Stimulated activated CD4-positive, alpha-beta T cell treated with anti-CD3 and anti-CD28 coated beads, Interleukin-2, amount 100 ng/mL, for 24 hours (primary cell): ENCODE data around the gene ZNF341.

Experiments
- DNase-seq, 2 donors: peaks; one replicate each; pipeline ENCODE4 v3.0.0-alpha.2; 2020

The ZNF341 gene

DNA sequence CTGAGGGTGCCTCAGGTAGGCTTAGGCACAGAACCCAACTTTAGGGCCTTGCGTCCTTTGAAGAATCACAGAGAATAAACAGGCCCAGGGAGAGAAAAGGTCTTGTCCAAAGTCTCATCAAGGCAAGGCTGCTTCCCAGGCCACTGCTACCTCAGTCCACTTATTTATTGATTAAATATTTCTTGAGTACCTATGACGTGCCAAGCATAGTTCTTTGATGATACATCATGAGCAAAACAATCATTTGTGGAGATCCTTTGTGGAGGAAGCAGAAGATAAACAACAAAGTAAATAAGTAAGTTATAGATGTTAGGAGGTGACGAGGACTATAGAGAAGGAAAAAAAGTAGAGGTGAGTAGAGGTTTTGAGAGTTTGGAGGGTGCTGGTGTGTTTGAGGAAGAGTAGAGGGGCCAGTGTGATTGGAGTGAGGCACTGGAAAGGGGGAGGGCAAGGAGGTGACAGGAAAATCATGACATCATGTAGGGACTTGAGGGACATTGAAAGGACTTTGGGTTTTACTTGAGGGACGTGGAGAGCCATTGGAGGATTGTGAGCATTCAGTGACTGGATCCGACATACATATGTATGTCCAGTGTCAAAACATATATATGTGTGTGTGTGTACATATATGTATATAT is 65.2 kb downstream of the ZNF341 start:
- DNase-seq = no peak

DNA sequence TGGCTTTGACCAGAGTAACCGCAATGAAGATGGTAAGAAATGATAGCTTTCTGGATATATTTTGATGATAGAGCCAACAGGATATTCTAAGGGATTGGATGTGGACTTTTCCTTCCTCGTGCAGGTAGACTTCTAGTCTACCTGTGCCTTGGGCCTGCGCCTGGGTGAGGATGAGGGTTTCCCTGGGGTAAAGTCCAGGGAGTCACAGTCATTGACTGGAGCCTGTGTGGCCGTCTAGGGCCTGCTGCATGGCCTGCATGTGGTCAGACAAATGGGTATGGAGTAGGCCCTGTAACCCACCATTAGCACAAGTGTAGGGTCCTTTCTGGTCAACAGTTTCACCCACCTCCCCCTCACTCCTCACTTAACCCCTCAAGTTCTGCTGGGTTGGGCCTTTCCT is 66.6 kb downstream of the ZNF341 start:
- DNase-seq = no peak

DNA sequence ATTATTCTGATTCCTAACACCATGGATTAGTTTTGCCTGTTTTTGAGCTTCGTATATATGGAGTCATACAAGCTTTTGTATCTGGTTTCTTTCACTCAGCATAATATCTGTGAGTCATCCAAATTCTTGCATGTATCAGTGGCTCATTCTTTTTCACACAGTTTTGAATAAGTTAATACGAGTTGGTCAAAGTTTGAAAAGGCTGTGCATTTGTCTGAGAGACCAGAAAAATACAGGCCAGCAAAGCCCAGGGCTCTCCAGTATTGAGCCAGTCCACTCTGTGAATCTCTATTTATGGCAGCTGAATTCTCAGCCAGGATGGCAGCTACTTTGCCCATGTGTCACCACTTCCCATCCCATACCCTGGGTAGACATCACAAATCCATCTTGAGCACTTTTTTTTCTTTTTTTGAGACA is 72.1 kb downstream of the ZNF341 start:
- DNase-seq = no peak

DNA sequence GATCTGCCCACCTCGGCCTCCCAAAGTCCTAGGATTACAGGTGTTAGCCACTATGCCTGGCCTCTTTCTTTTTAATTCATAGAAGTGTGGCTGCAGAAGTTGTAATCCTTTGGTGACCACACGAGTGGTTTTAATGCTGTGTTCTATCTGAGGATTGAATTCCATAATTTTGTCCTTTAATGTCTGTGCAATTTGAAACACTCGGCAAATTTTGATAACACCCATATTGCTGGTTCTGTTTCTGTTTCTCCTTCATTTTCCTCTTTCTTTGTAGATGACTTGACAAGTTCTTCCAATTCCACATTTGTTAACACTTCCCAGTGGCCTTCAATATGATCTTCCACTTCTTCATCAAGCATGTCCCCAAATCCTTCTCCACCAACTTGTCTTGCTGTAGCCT is 76.6 kb downstream of the ZNF341 start:
- no peak for DNase-seq

DNA sequence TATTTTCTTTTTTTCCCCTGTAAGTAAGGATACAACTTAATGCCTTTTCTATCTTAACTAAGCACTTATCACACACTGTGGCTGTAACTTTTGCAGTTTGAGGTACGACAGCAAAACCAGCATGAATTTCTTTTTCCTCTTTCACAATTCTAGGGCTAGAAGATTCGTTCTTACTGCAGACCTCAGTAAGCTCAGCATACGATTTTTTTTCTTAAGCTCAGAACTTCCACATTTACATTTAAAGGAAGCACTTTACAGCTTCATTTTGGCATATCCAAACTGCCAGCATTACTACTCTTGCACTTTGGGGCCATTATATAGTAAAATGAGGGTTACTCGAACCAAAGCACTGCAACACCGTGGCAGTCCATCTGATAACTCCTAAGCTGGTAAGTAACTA is 78.5 kb downstream of the ZNF341 start:
- DNase-seq = no peak

DNA sequence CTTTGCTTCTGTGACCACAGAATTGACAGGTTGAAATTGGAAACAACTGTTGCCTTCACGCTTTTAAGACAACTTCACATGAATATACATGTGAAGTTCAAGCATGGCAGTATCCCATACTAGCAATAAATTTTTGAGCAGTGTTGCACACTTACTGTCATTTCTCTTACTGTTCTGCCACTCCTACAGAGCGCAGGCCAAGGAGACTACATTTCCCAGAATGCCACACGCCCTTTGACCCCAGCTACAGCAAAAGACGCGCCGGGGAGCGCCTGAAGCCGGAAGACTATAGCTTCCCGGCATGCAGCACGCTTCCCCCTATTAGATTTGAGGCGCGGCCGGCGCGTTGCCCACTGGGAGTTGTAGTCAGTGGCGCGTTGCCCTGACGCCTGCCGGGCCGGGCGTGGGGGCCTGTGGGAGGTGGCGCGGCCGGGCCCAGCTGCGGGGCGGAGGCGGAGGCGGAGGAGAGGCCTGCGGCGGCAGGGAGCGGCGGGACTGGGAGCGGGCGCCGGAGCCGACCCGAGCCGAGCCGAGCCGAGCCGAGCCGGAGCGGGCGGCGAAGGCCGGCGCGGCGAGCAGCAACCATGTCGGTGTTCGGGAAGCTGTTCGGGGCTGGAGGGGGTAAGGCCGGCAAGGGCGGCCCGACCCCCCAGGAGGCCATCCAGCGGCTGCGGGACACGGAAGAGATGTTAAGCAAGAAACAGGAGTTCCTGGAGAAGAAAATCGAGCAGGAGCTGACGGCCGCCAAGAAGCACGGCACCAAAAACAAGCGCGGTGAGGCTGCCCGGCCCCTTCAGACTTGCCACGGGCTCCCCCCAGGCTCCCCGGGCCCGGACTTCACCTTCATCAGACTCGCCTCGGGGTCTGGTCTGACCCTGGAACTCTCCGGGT is 79.3 kb downstream of the ZNF341 start, which contains the start of gene CHMP4B:
CHMP4B (plus strand) TSS at position 464 of the 891 bp plus-strand sequence; CDS start at position 585, 121 bp downstream.
- peak; percentile 98 for DNase-seq

DNA sequence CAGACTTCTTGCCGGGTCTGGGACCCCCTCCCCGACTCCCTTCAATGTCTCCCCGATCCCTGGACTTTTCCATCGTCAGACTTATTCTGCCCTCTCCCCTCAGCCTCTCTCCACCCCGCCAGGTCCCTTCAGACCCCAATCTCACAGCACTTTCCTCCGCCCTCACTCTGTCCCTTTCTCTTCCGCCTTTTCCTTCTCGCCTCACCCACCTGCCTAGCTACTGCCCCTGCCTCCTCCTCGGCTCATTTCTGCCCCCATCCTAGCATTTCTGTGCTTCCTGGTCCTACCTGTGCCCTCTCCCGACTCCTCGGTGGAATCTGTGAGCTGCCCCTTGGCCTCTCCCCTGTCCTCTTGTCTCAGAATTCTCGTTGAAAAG is 80.0 kb downstream of the ZNF341 start:
- DNase-seq = peak in 1 of 2 donors; percentile 25

DNA sequence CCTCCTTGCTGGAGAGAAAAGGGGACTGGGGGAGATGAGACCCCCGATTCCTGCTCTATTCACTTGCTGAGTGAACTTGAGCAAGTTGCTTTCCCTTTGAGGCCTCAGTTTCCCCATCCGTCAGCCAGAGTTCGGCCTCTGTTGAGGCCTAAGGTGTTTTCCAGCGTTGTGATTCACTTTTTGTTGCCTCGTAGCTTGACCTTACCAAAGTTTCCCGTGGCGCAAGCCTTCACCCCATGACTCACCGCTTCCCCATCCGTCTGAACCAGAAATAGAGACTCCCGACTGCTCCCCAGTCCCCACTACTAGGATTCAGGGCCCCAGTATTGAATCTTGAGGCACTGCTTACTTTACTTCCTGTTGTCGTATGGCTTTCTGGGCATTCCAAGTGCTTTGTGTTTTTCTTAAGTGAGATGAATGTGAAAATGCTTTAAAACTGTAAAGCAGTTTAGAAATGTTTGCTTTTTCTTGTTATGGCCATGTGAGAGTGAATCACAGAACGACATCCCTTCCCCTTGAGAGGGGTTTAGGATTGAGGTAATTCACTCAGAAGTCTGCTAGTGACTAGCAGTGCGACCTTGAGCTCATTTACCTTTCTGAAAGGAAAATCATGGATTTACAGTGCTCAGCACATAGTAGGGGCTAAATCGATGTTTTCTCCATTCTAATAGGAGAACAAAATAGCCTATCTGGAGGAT is 80.5 kb downstream of the ZNF341 start:
- DNase-seq = peak; percentile 38 to 46

DNA sequence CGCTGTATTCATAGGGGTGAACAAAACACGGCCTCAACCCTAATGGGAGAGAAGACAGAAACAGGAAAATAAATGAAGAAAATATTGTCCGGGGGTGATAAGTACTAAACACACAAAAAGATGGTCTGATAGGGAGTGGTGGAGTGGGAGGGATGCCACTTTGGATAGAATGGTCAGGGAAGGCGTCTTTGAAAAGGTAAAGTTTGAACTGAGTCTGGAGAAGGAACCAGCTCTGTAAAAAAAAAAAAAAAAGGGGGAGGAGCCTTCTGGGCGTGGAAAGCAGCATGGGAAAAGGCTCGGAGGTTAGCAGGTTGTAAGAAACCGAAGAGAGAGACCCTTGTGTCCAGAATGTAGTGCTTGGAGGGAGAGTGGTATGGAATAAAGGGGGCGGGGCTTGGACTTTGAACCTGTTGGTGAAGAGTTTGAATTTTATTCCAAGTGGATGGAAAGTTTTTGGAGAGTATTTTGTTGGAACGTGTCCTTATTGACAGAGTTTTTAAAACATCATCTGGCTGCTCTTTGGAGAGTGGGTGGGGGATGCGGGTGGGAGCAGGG is 81.2 kb downstream of the ZNF341 start:
- no peak for DNase-seq

DNA sequence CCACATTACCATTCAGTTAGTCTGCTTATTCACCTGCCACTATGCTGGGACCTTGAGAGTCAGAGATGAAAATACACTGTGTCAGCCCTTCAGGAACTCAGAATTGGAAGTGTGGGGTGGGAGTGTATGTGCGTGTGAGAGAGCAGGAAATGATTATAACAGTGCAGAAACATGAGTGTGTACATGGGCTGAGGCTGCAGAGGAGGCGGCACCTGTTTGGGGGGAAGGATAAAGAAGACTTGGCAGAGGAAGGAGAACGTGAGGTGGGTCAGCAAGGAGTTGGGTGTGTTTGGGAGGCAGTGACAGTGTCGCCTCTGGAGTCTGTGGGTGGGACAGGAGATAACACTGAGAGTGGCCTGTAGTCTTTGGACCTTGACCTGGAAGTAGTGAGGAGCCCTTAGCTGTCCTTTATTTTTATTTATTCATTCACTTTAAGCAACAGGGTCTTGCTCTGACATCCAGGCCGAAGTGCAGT is 82.5 kb downstream of the ZNF341 start:
- no peak for DNase-seq

DNA sequence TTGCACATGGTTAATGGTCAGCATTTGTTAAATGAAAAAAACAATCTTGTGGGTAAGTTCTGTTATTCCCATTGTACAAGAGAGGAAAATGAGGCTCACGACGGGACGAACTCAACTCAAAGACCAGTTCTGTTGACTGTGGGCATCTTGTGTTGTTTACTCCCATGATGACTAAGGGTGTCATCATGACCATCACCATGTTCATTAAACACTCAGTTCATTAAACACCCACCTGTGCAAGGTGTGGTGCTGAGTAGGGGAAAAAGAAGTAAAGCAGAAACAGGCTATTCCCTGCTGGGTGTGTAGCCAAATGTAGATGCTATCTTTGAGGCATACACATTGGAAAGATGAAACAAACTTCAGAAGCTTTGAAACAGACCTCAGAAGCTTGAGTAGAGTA is 83.9 kb downstream of the ZNF341 start:
- no peak for DNase-seq

DNA sequence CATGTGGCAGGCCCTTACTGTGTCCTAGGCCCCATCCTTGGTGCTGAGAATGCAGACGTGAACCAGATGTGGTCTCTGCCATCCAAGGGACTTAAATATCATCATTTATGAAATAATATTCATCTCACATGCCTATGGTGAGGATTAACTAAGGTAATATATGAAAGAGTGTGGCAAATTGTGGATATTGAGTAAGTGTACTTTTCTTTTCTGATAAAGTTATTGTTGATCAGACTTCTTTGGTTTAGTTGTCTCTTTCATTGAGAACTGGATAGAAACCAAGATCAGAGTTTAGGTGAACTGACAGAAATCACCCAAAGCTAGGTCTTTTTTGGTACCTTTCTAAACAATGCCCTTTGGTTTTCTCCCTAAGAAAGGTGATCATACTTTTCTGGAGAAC is 84.4 kb downstream of the ZNF341 start:
- DNase-seq = no peak

DNA sequence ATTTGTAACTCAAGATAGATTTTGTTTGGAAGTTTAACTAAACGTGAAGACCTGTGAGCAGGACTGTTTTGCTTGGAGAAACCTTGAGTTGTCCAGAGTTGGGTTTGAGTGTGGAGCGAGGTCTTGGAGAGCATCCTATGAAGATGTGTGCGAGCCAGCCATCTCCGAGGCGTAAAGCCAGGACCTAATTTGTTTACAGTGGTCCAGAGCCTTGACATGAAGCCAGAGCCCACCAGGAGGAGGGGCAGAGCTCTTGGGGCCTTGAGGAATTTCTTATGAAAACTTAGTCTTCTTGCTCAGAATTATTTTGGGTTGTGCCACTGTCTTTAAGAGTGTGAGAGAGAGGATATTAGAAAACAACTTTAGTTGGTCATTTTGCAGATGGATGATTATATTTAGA is 85.6 kb downstream of the ZNF341 start:
- no peak for DNase-seq

DNA sequence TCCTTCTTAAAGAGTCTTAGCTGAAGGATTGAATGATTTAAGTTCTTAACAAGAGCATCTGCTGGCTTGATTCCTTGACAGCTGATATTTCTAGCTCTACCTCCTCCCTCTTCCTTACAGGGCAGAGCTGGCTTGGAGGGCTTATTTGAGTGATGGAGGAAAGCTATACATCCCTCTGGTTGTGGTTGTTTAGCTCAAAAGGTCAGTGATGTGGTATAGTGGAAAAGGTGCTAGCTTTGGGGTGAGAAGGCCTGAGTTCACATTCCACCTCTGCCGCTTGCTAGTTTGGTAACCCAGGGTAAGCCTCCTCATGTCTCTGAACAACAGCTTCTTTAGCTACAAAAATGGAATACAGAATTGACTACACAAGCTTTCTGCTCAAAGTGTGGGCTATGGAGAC is 87.7 kb downstream of the ZNF341 start:
- DNase-seq = no peak

DNA sequence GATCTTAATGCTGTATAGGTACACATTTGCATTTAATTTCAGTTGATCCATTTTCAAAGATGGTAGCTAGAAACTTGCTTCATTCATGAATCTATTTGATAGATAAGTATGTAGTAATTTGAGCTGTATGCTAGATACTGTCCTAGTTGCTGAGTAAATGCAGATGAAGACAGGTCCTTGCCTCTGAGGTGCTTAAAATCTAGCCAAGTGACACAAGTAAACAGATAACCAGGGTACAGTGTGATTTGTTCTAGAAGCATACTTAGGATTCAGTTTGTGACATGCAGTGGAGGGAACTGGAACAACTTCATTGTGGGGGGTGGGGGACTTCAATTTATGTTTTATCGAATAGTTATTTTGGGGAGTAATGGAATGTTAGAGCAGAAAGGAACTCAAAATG is 88.6 kb downstream of the ZNF341 start:
- no peak for DNase-seq

DNA sequence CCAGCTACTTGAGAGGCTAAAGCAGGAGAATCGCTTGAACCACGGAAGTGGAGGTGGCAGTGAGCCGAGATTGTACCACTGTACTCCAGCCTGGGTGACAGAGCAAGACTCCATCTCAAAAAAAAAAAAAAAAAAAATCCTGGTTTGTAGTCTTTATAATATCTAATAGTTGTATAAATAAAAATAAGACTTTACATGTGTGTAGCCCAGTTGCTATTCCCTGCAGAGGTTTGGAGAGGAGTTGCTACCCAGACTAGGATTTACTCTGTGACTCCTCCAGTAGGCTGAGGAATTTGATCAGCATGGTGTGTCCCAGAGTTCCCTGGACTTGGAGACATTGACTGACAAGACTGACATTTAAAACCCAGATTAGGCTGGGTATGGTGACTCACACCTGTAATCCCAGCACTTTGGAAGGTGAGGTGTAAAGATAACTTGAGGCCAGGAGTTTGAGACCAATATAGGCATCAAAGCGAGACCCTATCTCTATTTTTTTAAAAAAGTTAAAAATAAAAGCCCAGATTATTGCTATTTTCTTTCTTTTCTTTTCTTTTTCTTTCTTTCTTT is 89.6 kb downstream of the ZNF341 start:
- no peak for DNase-seq

DNA sequence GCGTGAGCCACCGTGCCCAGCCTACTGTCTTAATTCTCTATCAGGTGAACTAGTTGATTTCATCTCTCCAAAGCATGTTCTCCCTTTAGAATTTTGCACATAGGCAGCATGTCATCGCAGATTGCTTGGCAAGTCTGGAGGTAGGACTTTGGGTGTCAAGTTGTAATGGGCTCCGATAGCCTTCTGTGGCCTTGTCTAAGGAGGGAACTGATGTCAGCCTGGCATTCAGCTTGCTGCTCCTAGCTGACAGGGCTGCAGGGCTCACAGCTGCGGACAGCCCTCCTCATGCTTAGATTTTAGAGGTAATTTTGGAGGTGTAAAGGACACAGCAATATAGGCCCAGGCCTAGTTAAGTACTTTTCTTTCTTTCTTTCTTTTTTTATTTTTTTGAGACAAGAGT is 90.6 kb downstream of the ZNF341 start:
- DNase-seq = no peak

DNA sequence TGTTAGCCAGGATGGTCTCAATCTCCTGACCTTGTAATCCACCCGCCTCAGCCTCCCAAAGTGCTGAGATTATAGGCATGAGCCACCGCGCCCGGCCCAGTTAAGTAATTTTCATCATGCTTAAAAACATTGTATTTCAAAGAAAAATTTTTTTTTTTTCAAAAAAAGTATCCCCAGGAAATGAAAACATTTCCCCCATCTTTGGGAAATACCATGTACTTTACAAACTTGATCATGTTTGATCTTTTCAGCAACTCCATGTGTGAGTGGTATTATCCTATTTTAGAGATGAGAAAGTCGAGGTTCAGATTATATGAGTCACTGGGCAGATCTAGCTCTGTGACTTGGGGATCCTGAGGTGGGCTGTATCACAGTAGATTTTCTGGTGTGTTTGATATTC is 91.2 kb downstream of the ZNF341 start:
- no peak for DNase-seq

DNA sequence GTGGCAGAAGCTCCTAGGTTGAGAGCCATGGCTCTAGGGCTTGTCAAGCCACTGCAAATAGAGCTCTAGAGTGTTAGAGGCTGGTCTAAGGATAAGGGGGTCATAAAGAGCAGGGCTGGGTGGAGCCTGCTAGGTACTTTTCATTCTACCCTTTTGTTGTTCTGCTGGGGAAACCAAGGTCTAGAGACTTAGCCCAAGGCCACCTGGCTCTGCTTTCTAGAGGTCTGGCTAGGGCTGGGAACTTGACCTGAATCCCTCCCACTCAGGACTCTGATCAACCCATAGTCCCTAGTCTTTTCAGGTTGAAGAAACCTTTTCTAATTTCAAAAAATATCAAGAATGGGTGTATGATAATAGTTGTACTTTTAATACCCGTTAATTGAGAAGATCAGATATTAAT is 93.1 kb downstream of the ZNF341 start:
- DNase-seq = no peak

DNA sequence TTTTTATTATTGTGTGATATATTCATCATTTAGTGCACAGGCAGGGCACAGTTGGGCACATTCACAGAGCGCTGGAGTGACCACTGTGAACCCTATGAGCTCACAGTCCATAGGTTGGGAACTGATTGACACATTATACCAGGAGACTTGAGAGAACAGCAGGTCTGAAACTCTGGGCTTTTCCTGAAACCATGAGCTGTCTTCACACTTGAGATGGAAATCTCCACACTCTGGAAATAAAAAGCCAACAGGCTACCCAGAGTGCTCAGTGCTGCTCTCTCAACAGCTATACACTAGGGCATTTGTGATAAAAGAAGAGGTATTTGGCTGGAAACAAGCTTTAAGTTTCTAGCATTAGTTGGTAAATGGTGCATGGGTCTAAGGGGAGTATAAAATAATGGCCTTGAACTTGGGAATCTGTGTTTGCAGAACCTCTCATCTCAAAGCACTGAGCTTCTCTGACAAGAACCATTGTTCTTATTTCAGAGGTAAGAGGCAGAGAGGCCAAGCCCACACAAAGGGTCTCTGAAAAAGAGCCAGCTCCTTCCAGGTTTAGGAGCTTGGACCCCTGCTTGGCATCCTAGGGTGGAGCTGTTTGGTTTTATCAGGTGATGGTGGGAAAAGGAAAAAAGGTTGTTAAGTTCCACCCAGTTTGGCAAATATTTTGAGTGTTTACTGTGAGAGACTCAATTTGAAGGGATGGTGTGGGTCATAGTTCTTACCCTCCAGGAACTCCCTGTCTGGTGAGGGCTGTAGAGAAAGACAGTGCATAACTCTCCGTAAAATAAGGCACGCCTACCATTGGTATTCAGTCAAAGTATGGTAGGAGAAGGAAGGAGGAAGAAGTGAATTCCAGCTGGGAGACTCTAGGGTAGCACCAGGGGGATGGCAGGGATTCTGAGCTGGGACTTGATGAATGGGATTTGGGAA is 93.8 kb downstream of the ZNF341 start:
- DNase-seq = no peak

DNA sequence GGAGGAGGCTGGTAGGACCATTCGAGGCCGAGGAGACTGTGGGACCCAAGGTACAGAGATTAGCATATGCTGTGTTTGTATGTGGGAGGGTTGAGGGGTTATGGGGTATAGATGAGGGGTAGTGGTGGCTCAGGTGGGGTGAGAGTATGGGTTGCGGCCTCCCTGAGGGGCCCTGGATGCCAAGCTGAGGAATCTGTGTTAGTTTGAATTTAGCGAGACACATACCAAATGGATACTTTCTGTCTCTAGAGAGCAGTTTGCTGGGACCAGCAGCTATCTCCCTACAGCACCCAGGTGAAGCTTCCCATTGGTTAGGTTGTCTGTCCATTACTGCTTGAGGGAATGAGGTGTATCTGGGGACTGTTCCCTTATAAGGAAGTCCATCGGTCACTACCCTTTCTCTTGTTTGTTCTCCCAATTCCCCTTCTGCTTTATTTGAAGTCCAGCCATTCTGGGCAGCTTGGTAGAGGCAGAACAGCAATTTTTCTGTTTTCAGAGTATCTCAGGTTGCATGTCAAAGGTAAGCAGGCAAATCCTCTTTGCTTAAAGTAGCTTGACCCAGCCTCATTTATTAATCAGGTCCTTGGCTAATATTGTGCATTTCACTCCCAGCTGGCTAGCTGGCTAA is 94.6 kb downstream of the ZNF341 start:
- DNase-seq = no peak
